Loucy (cell line): ENCODE results near the gene WHAMM.

ENCODE experiments used
- H2AFZ ChIP-seq: fragments of 200-600 bp; sonication (generic); 2 replicates; pipeline ENCODE4 v1.6.0; 2016; ENCODE audit warnings: antibody characterized with exemption, mild to moderate bottlenecking, low read length, moderate library complexity
- H3F3A ChIP-seq: fragments of 200-600 bp; 2 replicates; pipeline ENCODE4 v1.6.0; 2016; ENCODE audit warnings: antibody characterized with exemption, low read depth, mild to moderate bottlenecking
- H3K27me3 ChIP-seq: fragments of 200-600 bp; sonication (generic); 2 replicates; pipeline ENCODE4 v1.6.1; 2014; ENCODE audit warnings: low read length, mild to moderate bottlenecking; ENCODE audit not compliant: insufficient read depth, poor library complexity, severe bottlenecking
- H3K36me3 ChIP-seq: fragments of 200-600 bp; sonication (generic); 2 replicates; pipeline ENCODE4 v1.6.1; 2016; ENCODE audit warnings: low read length; ENCODE audit not compliant: insufficient read depth
- H3K4me1 ChIP-seq: fragments of 200-600 bp; sonication (generic); 2 replicates; pipeline ENCODE4 v1.5.1; 2014; ENCODE audit warnings: low read length, mild to moderate bottlenecking; ENCODE audit not compliant: insufficient read depth, poor library complexity, severe bottlenecking
- H3K4me2 ChIP-seq: fragments of 200-600 bp; sonication (generic); 2 replicates; pipeline ENCODE4 v1.6.0; 2014; ENCODE audit warnings: antibody characterized with exemption, low read length, low read depth, mild to moderate bottlenecking; ENCODE audit not compliant: poor library complexity, severe bottlenecking
- H3K4me3 ChIP-seq: fragments of 200-600 bp; sonication (generic); 2 replicates; pipeline ENCODE4 v1.5.1; 2014; ENCODE audit warnings: low read length, mild to moderate bottlenecking, mixed read lengths; ENCODE audit not compliant: poor library complexity, severe bottlenecking
- H3K79me2 ChIP-seq: fragments of 200-600 bp; sonication (generic); 2 replicates; pipeline ENCODE4 v1.6.1; 2014; ENCODE audit warnings: low read length; ENCODE audit not compliant: insufficient read depth
- H3K9ac ChIP-seq: fragments of 200-600 bp; sonication (generic); 2 replicates; pipeline ENCODE4 v1.6.0; 2014; ENCODE audit warnings: mild to moderate bottlenecking, low read depth, low read length, moderate library complexity; ENCODE audit not compliant: poor library complexity, severe bottlenecking
- H3K9me2 ChIP-seq: fragments of 200-600 bp; sonication (generic); replicated peaks from 2 replicates; pipeline ENCODE4 v1.6.1; 2016; ENCODE audit warnings: low read depth, low read length, mixed read lengths
- H3K9me3 ChIP-seq: fragments of 200-600 bp; sonication (generic); 2 replicates; pipeline ENCODE4 v1.6.1; 2014; ENCODE audit warnings: mild to moderate bottlenecking, antibody characterized with exemption, low read length, low read depth; ENCODE audit not compliant: insufficient read depth
- H4K20me1 ChIP-seq: fragments of 200-600 bp; sonication (generic); 2 replicates; pipeline ENCODE4 v1.6.0; 2014; ENCODE audit warnings: antibody characterized with exemption, low read length, mild to moderate bottlenecking; ENCODE audit not compliant: insufficient read depth, poor library complexity, severe bottlenecking
- EZH2phosphoT487 ChIP-seq: fragments of 200-600 bp; IDR thresholded peaks from 2 replicates; pipeline ENCODE4 v1.6.1; 2018; ENCODE audit warnings: antibody characterized with exemption, mild to moderate bottlenecking, moderate library complexity, borderline replicate concordance
- TF ChIP-seq, protein P1 (sequence below): fragments of 200-600 bp; sonication (generic); conservative IDR thresholded peaks from 2 replicates; pipeline ENCODE4 v1.5.1; 2014; ENCODE audit warnings: mild to moderate bottlenecking, antibody characterized with exemption, low read length

The WHAMM gene

DNA sequence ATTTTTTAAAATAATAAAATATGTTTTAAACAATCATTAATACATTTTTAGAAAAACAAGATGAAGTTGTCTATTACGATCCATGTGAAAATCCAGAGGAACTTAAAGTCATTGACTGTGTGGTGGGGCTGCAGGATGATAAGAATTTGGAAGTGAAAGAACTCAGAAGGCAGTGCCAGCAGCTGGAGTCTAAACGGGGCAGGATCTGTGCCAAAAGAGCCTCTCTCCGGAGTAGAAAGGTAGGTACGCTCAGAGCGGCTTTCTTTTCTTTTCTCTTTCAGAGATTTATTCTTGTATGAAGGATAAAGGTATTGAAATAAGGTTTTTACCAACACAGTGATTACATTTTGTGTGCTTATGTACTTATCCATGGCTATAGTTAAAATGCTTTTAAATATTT lies 13.6 kb downstream of the WHAMM start:
- H3K79me2 ChIP-seq = no peaks in the 10 kb centered on the region
- no peak overlapping the region for H3K9ac ChIP-seq
- TF ChIP-seq, protein P1, sequence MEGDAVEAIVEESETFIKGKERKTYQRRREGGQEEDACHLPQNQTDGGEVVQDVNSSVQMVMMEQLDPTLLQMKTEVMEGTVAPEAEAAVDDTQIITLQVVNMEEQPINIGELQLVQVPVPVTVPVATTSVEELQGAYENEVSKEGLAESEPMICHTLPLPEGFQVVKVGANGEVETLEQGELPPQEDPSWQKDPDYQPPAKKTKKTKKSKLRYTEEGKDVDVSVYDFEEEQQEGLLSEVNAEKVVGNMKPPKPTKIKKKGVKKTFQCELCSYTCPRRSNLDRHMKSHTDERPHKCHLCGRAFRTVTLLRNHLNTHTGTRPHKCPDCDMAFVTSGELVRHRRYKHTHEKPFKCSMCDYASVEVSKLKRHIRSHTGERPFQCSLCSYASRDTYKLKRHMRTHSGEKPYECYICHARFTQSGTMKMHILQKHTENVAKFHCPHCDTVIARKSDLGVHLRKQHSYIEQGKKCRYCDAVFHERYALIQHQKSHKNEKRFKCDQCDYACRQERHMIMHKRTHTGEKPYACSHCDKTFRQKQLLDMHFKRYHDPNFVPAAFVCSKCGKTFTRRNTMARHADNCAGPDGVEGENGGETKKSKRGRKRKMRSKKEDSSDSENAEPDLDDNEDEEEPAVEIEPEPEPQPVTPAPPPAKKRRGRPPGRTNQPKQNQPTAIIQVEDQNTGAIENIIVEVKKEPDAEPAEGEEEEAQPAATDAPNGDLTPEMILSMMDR = no peak
- no peak for TF ChIP-seq EZH2phosphoT487
- H3K36me3 ChIP-seq = peaks cover 65% of the 10 kb centered on the region; the same call in 1 of the 2 replicates
- no peaks in the 10 kb centered on the region for H3F3A ChIP-seq
- H3K9me2 ChIP-seq = no peaks in the 10 kb centered on the region
- H3K4me2 ChIP-seq = no peak overlapping the region
- H3K4me3 ChIP-seq = no peak overlapping the region
- no peaks in the 10 kb centered on the region for H3K4me1 ChIP-seq
- no peak overlapping the region for H2AFZ ChIP-seq
- H4K20me1 ChIP-seq = no peaks in the 10 kb centered on the region
- no peaks in the 10 kb centered on the region for H3K27me3 ChIP-seq
- no peaks in the 10 kb centered on the region for H3K9me3 ChIP-seq

DNA sequence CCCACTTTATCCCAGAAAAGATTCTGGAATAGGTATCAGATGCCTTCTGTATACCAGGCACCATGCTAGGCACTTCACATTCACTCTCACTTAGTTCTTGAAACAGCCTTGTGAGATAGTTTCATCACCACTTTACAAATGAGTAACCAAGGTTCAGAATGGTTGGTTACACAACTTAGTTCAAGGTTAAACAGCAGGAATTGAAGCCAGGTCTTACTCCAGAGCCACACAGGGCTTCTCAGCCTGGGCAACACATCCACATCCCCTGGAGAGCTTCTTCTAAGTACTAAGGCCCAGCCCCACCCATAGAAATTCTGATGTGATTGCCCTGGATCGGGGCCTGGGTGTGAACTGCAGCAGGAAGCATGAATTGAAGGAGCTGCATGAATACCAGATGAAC lies 18.6 kb downstream of the WHAMM start:
- H3K4me1 ChIP-seq = no peaks in the 10 kb centered on the region
- H4K20me1 ChIP-seq = no peaks in the 10 kb centered on the region
- TF ChIP-seq EZH2phosphoT487 = no peak
- H3K79me2 ChIP-seq = no peaks in the 10 kb centered on the region
- no peak overlapping the region for H3K9ac ChIP-seq
- no peaks in the 10 kb centered on the region for H3K9me3 ChIP-seq
- H3K36me3 ChIP-seq = peaks cover 86% of the 10 kb centered on the region; the same call in 1 of the 2 replicates
- H2AFZ ChIP-seq = no peak overlapping the region
- no peaks in the 10 kb centered on the region for H3K27me3 ChIP-seq
- H3K4me2 ChIP-seq = no peak overlapping the region
- H3K4me3 ChIP-seq = no peak overlapping the region
- no peaks in the 10 kb centered on the region for H3F3A ChIP-seq
- H3K9me2 ChIP-seq = no peaks in the 10 kb centered on the region

DNA sequence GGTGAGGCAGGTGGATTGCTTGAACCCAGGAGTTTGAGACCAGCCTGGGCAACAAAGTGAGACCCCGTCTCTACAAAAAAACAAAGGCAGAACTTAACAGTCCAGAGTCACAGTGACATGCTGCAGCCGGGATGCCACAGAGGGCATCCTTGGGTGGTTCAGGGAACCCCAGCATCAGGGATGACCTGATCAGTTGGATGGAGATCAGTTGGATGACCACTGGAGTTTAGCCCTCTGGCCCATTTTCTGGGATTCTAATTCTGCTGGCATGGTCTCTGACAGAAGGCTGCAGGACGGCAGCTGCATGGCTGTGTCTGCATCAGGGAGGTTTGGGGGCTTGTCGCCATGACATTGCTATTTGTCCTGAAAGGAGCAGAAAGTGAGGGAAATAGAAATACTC lies 19.8 kb downstream of the WHAMM start:
- no peak overlapping the region for H3K9ac ChIP-seq
- no peaks in the 10 kb centered on the region for H3K4me1 ChIP-seq
- H3K4me3 ChIP-seq = no peak overlapping the region
- H3F3A ChIP-seq = no peaks in the 10 kb centered on the region
- no peaks in the 10 kb centered on the region for H3K79me2 ChIP-seq
- no peak for TF ChIP-seq EZH2phosphoT487
- TF ChIP-seq, protein P1 = no peak
- H3K27me3 ChIP-seq = no peaks in the 10 kb centered on the region
- H3K36me3 ChIP-seq = peaks cover 90% of the 10 kb centered on the region; the same call in 1 of the 2 replicates
- H3K9me3 ChIP-seq = no peaks in the 10 kb centered on the region
- H3K9me2 ChIP-seq = no peaks in the 10 kb centered on the region
- no peak overlapping the region for H2AFZ ChIP-seq
- no peaks in the 10 kb centered on the region for H4K20me1 ChIP-seq
- H3K4me2 ChIP-seq = no peak overlapping the region

DNA sequence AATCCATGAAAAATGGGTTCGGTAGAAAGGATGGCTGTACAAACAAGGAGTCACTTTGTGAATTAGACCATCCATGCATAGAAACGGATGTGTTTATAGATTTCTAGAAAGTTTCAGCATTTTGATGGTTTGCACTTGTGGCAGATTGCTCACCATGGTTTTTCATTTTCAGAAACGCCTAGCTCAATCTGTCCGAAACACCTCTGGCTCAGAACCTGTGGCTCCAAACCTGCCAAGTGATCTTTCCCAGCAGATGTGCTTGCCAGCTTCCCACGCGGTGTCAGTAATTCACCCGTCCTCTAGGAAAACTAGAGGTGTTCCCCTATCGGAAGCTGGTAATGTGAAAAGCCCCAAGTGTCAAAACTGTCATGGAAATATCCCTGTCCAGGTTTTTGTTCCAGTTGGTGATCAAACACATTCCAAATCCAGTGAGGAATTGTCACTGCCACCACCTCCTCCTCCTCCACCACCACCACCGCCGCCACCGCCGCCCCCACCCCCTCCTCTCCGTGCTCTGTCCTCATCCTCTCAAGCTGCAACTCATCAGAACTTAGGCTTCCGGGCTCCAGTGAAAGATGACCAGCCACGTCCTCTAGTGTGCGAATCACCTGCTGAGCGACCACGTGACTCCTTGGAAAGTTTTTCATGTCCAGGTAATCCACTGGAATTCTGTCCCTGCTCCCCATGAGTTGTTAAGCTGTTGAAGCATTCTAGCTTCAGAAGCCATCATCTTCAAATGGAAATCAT lies 21.2 kb downstream of the WHAMM start:
- peaks cover 92% of the 10 kb centered on the region; the same call in 1 of the 2 replicates for H3K36me3 ChIP-seq
- no peaks in the 10 kb centered on the region for H3K27me3 ChIP-seq
- H3K9me2 ChIP-seq = no peaks in the 10 kb centered on the region
- no peak overlapping the region for H3K4me2 ChIP-seq
- no peaks in the 10 kb centered on the region for H4K20me1 ChIP-seq
- H2AFZ ChIP-seq = no peak overlapping the region
- H3K9ac ChIP-seq = no peak overlapping the region
- H3K4me1 ChIP-seq = no peaks in the 10 kb centered on the region
- no peaks in the 10 kb centered on the region for H3K9me3 ChIP-seq
- TF ChIP-seq EZH2phosphoT487 = no peak
- TF ChIP-seq, protein P1 = no peak
- H3K79me2 ChIP-seq = no peaks in the 10 kb centered on the region
- H3K4me3 ChIP-seq = no peak overlapping the region
- no peaks in the 10 kb centered on the region for H3F3A ChIP-seq
